Naive thymus-derived CD4-positive, alpha-beta T cell (primary cell): Measurements from ENCODE around the gene FERMT1. TPM values are rescaled to one million over a fixed set of nuclear protein-coding genes. Genes with fewer than 3 reads are reported as not detected.

ENCODE experiments used
- ATAC-seq: fragments of 150-1000 bp; cut with Tn5 transposase; 2 replicates; pipeline ENCODE4 v1.10.0; 2021; ENCODE audit warnings: mild to moderate bottlenecking, moderate library complexity
- CTCF ChIA-PET: fragments of 350-600 bp; sonication (Branson Sonifier 250); formaldehyde crosslinking; loops from one replicate; lab custom pipeline; 2021; ENCODE audit warnings: antibody characterized with exemption; lab: Charles Lee
- POLR2A ChIA-PET: fragments of 350-600 bp; sonication (Branson Sonifier 250); formaldehyde crosslinking; loops from one replicate; lab custom pipeline; 2021; ENCODE audit warnings: antibody characterized with exemption, inconsistent platforms; lab: Charles Lee
- DNase-seq, 9 donors: peaks; one replicate each; pipeline versions ENCODE4 v3.0.0 to v3.0.0-alpha.2; 2020 to 2022; ENCODE audit warnings: mixed read lengths in 1 of 9
- H3K27ac ChIP-seq: one replicate; pipeline ENCODE4 v1.7.0; 2013; ENCODE audit warnings: mild to moderate bottlenecking, low read depth, low read length, moderate library complexity
- H3K27me3 ChIP-seq, 2 donors: one replicate each; pipeline ENCODE4 v1.7.0; 2013; ENCODE audit warnings: low read length in 2 of 2, mild to moderate bottlenecking in 2 of 2, moderate library complexity in 2 of 2; ENCODE audit not compliant: control insufficient read depth in 2 of 2, insufficient read depth in 2 of 2
- H3K36me3 ChIP-seq, 3 experiments: 1 replicate in 2 of 3; 2 replicates in 1 of 3; pipeline ENCODE4 v1.7.0; 2013; ENCODE audit warnings: low read length in 3 of 3, mild to moderate bottlenecking in 3 of 3, moderate library complexity in 1 of 3; ENCODE audit not compliant: insufficient read depth in 3 of 3, control insufficient read depth in 2 of 3
- H3K4me1 ChIP-seq, 2 donors: one replicate each; pipeline ENCODE4 v1.7.0; 2013; ENCODE audit warnings: low read length in 2 of 2, mild to moderate bottlenecking in 2 of 2, moderate library complexity in 1 of 2; ENCODE audit not compliant: control insufficient read depth in 2 of 2, insufficient read depth in 2 of 2
- H3K4me3 ChIP-seq: 2 replicates; pipeline ENCODE4 v1.7.0; 2013; ENCODE audit warnings: mild to moderate bottlenecking, low read length
- H3K9me3 ChIP-seq, 3 experiments: 1 replicate in 2 of 3; 2 replicates in 1 of 3; pipeline ENCODE4 v1.7.0; 2013; ENCODE audit warnings: low read length in 3 of 3; ENCODE audit not compliant: control insufficient read depth in 2 of 3
- H3K27ac Mint-ChIP-seq, 9 donors: one replicate each; pipeline ENCODE4 v1.8.0; 2020 to 2022; ENCODE audit warnings: mixed read lengths in 9 of 9, mild to moderate bottlenecking in 8 of 9, moderate library complexity in 5 of 9, inconsistent platforms in 2 of 9
- H3K27me3 Mint-ChIP-seq, 5 donors: one replicate each; pipeline ENCODE4 v1.8.0; 2021 to 2022; ENCODE audit warnings: mixed read lengths in 5 of 5, mild to moderate bottlenecking in 1 of 5
- H3K36me3 Mint-ChIP-seq, 5 donors: one replicate each; pipeline ENCODE4 v1.8.0; 2020 to 2022; ENCODE audit warnings: mixed read lengths in 5 of 5, mild to moderate bottlenecking in 3 of 5, inconsistent platforms in 1 of 5
- H3K4me1 Mint-ChIP-seq, 7 donors: one replicate each; pipeline ENCODE4 v1.8.0; 2020 to 2022; ENCODE audit warnings: mixed read lengths in 7 of 7, mild to moderate bottlenecking in 3 of 7, inconsistent platforms in 1 of 7
- H3K4me3 Mint-ChIP-seq, 10 donors: one replicate each; pipeline ENCODE4 v1.8.0; 2020 to 2022; ENCODE audit warnings: mild to moderate bottlenecking in 10 of 10, mixed read lengths in 10 of 10, moderate library complexity in 6 of 10, inconsistent platforms in 2 of 10
- H3K9me3 Mint-ChIP-seq, 11 donors: one replicate each; pipeline ENCODE4 v1.8.0; 2020 to 2022; ENCODE audit warnings: mixed read lengths in 11 of 11, mild to moderate bottlenecking in 4 of 11, inconsistent platforms in 1 of 11, moderate library complexity in 1 of 11
- intact Hi-C, 2 donors: fragments of 100-400 bp; cut with micrococcal nuclease; formaldehyde crosslinking; loops; one replicate each; pipeline ENCODE4 v1.15.1; 2023
- polyA plus RNA-seq, 2 donors: library from polyadenylated mRNA; unstranded; fragments of 300-500 nt; fragmentation: Illumina TruSeq; gene quantifications; one replicate each; pipeline ENCODE4 v1.2.3, GENCODE V29; 2021
- total RNA-seq, 6 experiments: library from RNA in 5 of 6; stranded (reverse) in 5 of 6; gene quantifications; 1 replicate in 5 of 6; 2 replicates in 1 of 6; pipeline ENCODE4 v1.2.3 and lab custom pipeline; 2021 to 2026

Gene FERMT1
- total and polyA plus RNA-seq, 7 experiments from 2014 or later, result 0.17 TPM; not detected in 6

DNA sequence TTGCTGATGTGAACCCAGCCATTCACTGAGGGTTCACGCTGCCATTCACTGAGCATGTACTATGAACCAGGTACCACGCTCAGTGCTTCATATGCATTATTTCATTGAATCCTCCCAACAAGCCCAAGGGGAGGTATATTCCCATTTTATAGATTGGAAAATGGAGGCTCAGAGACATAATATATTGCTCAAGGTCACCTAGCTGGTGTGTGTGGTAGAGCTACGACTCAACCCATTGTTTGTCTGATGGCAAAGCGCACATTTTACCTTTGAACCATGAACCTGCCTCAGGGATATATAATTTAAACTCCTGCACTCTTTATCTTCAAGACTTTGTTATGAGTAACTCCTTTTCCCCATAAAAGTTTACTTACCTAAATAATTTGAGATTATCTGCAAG lies 28.3 kb downstream of the FERMT1 start:
- Mint-ChIP-seq H3K4me1 (peaks cover 0 to 2% (median 0%) of the 10 kb centered on the region in 7 donors), H3K9me3 (no peaks in the 10 kb centered on the region), H3K36me3 (no peaks in the 10 kb centered on the region), H3K4me3 (no peak overlapping the region), H3K27ac (no peak overlapping the region), H3K27me3 (peaks cover 10 to 44% (median 12%) of the 10 kb centered on the region in 5 donors)
- intact Hi-C loops, result no loop called here
- H3K27ac ChIP-seq, result no peak overlapping the region
- no peak for ATAC-seq
- no peaks in the 10 kb centered on the region for H3K36me3 ChIP-seq
- no peak for DNase-seq
- H3K4me3 ChIP-seq, result no peak overlapping the region
- no peaks in the 10 kb centered on the region for H3K4me1 ChIP-seq
- ChIA-PET POLR2A (no interaction called here), CTCF (no interaction called here)
- H3K27me3 ChIP-seq, result no peaks in the 10 kb centered on the region
- H3K9me3 ChIP-seq, result no peaks in the 10 kb centered on the region

DNA sequence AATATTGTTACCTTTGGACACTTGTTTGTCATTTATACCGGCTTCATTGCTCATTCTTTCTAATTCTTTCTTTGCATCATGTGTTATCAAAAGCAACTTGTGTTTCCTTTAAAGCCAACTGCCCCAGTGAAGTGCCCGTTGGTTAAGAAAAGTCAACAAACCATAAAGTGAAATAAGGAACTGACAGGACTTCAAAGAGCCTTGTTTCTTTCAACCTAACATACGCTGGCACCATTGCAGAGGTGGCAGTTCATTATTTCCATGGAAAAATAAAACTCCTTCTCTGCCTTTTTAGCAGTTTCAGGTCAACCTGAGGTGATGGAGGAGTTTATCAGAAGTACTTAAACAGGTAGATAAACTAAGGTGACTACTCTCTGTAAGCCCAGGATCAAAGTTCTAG lies 28.8 kb downstream of the FERMT1 start:
- Histone ChIP-seq H3K27me3 (no peaks in the 10 kb centered on the region), H3K9me3 (no peaks in the 10 kb centered on the region), H3K27ac (no peak overlapping the region), H3K36me3 (no peaks in the 10 kb centered on the region), H3K4me3 (no peak overlapping the region), H3K4me1 (no peaks in the 10 kb centered on the region)
- peaks cover 0 to 2% (median 0%) of the 10 kb centered on the region in 7 donors for H3K4me1 Mint-ChIP-seq
- no peak overlapping the region for H3K27ac Mint-ChIP-seq
- POLR2A ChIA-PET, result no interaction called here
- intact Hi-C loops, result no loop called here
- no peak overlapping the region for H3K4me3 Mint-ChIP-seq
- no peak for DNase-seq
- CTCF ChIA-PET, result no interaction called here
- no peaks in the 10 kb centered on the region for H3K9me3 Mint-ChIP-seq
- peaks cover 10 to 49% (median 15%) of the 10 kb centered on the region in 5 donors for H3K27me3 Mint-ChIP-seq
- ATAC-seq, result no peak
- H3K36me3 Mint-ChIP-seq, result no peaks in the 10 kb centered on the region

DNA sequence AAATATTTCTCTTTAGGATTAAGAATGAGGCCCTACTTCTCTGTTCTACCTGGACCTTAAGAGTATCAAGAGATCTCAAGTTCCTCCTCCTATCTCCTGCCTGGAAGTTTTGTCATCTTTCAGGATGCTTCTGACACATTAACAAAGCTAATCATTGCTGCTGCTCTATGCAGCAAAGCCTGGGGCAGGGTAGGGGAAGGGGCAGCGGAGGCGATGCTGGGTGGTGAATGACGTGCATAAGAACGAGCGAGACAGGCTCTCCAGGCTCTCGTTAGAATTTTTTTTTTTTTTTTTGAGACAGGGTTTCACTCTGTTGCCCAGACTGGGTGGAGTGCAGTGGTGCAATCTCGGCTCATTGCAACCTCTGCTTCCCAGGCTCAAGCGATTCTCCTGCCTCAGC lies 31.2 kb downstream of the FERMT1 start:
- intact Hi-C loops, result no loop called here
- ChIA-PET CTCF (no interaction called here), POLR2A (no interaction called here)
- ATAC-seq (no peak), DNase-seq (no peak)
- H3K36me3 Mint-ChIP-seq, result no peaks in the 10 kb centered on the region
- Histone ChIP-seq H3K9me3 (no peaks in the 10 kb centered on the region), H3K27me3 (no peaks in the 10 kb centered on the region), H3K4me3 (no peak overlapping the region), H3K27ac (no peak overlapping the region), H3K36me3 (no peaks in the 10 kb centered on the region), H3K4me1 (no peaks in the 10 kb centered on the region)
- H3K9me3 Mint-ChIP-seq, result peaks cover 0 to 2% (median 0%) of the 10 kb centered on the region in 11 donors
- H3K27ac Mint-ChIP-seq, result no peak overlapping the region
- H3K4me3 Mint-ChIP-seq, result no peak overlapping the region
- H3K4me1 Mint-ChIP-seq, result peaks cover 0 to 2% (median 0%) of the 10 kb centered on the region in 7 donors
- H3K27me3 Mint-ChIP-seq, result peaks cover 10 to 42% (median 11%) of the 10 kb centered on the region in 5 donors

DNA sequence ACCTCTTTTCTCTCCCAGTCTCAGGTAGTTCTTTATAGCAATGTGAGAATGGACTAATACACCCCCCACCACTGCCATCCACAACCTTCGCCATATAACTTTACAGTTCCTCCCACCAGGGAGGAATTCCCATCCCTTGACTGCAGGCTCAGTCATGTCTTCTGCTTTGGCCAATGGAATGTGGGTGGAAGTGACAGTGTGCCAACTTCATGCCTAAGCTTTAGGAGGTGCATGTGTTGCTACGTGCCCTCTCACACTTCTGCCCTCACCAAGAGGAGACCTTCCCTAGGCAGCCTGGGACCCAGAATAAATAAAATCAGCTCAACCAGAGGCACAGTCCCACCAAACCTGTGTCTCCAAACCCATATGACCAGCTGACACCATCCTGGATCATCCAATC lies 36.0 kb downstream of the FERMT1 start:
- ATAC-seq (no peak), DNase-seq (no peak)
- Mint-ChIP-seq H3K4me3 (no peak overlapping the region), H3K36me3 (no peaks in the 10 kb centered on the region), H3K9me3 (peaks cover 0 to 6% (median 0%) of the 10 kb centered on the region in 11 donors), H3K27ac (no peak overlapping the region), H3K27me3 (peaks cover 2 to 23% (median 11%) of the 10 kb centered on the region in 5 donors), H3K4me1 (no peaks in the 10 kb centered on the region)
- ChIA-PET CTCF (no interaction called here), POLR2A (no interaction called here)
- H3K36me3 ChIP-seq, result no peaks in the 10 kb centered on the region
- no peaks in the 10 kb centered on the region for H3K9me3 ChIP-seq
- H3K4me3 ChIP-seq, result no peak overlapping the region
- no peak overlapping the region for H3K27ac ChIP-seq
- intact Hi-C loops, result no loop called here
- H3K27me3 ChIP-seq, result no peaks in the 10 kb centered on the region
- H3K4me1 ChIP-seq, result no peaks in the 10 kb centered on the region

DNA sequence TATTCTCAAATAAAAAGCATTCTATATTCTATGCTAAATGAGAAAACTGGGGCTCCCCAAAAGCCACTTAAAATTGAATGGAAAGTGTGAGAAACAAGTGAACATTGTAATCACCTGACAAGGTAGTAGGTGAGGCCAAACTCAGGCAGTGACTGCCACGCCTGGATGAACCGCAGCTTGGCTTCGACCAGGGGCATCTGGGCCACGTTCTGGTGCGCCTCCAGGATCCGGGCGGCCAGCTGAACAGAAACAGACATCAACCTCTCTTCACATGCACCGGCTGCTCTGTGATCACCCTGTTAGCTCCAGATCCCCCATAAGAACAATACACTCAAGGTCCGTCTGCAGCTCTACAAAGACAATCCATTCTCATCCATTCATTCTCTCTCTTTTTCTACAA lies 38.9 kb downstream of the FERMT1 start:
- H3K9me3 ChIP-seq, result no peaks in the 10 kb centered on the region
- DNase-seq (no peak), ATAC-seq (no peak)
- ChIA-PET CTCF (interaction anchor here (1.4 kb wide), 1 partner anchor 554 kb away, joined by 3 read pairs; no protein-coding TSS in a partner anchor), POLR2A (no interaction called here)
- no peaks in the 10 kb centered on the region for H3K4me1 Mint-ChIP-seq
- H3K27ac ChIP-seq, result no peak overlapping the region
- H3K27ac Mint-ChIP-seq, result no peak overlapping the region
- H3K27me3 ChIP-seq, result no peaks in the 10 kb centered on the region
- H3K36me3 Mint-ChIP-seq, result no peaks in the 10 kb centered on the region
- no peak overlapping the region for H3K4me3 ChIP-seq
- H3K9me3 Mint-ChIP-seq, result peaks cover 0 to 6% (median 0%) of the 10 kb centered on the region in 11 donors
- no peak overlapping the region for H3K4me3 Mint-ChIP-seq
- H3K4me1 ChIP-seq, result no peaks in the 10 kb centered on the region
- H3K36me3 ChIP-seq, result no peaks in the 10 kb centered on the region
- intact Hi-C loops, result no loop called here
- H3K27me3 Mint-ChIP-seq, result peaks cover 0 to 13% (median 5%) of the 10 kb centered on the region in 5 donors

DNA sequence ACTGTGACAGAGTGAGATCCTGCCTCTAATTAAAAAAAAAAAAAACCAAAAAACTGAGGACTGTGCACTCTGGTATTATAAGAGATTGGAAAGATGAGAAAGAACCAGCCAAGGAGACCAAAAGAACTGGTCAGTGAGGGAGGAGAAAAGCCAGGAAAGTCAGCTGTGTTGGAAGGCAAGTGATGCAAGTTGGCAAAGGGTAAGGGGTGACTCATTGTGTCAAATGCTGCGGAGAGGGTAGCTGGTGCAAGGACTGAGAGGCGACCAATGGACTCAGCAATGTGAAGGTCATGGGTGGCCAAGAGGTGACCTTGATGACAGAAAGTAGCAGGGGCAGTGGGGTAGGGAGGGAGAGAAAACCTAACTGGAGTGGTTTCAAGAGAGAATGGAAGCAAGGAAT lies 41.6 kb downstream of the FERMT1 start:
- POLR2A ChIA-PET, result interaction anchor here (0.6 kb wide), 1 partner anchor 430 kb away, joined by 4 read pairs; no protein-coding TSS in a partner anchor

DNA sequence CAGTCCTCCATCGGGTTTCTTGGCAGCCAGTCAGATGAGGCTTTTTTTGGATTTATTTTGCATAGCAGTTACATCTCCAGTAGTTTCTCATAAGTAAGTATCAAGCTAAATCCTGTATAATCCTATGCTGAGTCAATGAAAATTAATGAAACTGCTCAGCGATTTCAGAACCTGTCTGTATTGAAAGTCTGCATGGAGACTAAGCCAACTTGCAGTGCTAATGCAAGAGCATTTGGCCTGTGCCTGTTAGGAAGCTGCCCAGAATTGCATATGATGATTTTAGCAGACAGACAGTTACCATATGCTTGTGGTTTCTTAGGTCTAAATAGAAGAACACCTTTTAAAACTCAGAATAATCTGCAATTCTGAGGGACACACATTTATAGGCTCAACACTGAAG lies 43.8 kb downstream of the FERMT1 start:
- Histone ChIP-seq H3K27ac (no peak overlapping the region), H3K27me3 (no peaks in the 10 kb centered on the region), H3K36me3 (no peaks in the 10 kb centered on the region), H3K4me1 (no peaks in the 10 kb centered on the region), H3K9me3 (no peaks in the 10 kb centered on the region), H3K4me3 (no peak overlapping the region)
- ATAC-seq (no peak), DNase-seq (no peak)
- POLR2A ChIA-PET, result no interaction called here
- Mint-ChIP-seq H3K4me1 (peaks cover 0 to 5% (median 2%) of the 10 kb centered on the region in 7 donors), H3K9me3 (no peaks in the 10 kb centered on the region), H3K27me3 (peaks cover 0 to 8% (median 5%) of the 10 kb centered on the region in 5 donors), H3K27ac (no peak overlapping the region), H3K4me3 (no peak overlapping the region), H3K36me3 (no peaks in the 10 kb centered on the region)
- intact Hi-C loops, result loop anchor here in 1 of 2 donors (10.0 kb wide), 2 partner anchors 124 to 294 kb away; partner anchors contain the start of genes MCM8 and TRMT6
- CTCF ChIA-PET, result interaction anchor here (0.6 to 7.3 kb wide), 4 partner anchors 150 to 557 kb away, joined by 4 to 59 read pairs (median 7); no protein-coding TSS in a partner anchor

More for the DNA sequence above, 41.6 kb downstream of the FERMT1 start:
- CTCF ChIA-PET, result interaction anchor here (1.0 kb wide), 1 partner anchor 551 kb away, joined by 3 read pairs; no protein-coding TSS in a partner anchor
- no peaks in the 10 kb centered on the region for H3K4me1 ChIP-seq
- H3K36me3 Mint-ChIP-seq, result no peaks in the 10 kb centered on the region
- intact Hi-C loops, result no loop called here
- no peaks in the 10 kb centered on the region for H3K4me1 Mint-ChIP-seq
- no peak overlapping the region for H3K4me3 ChIP-seq
- DNase-seq, result no peak
- H3K27me3 Mint-ChIP-seq, result peaks cover 0 to 8% (median 5%) of the 10 kb centered on the region in 5 donors
- no peak overlapping the region for H3K27ac ChIP-seq
- H3K27me3 ChIP-seq, result no peaks in the 10 kb centered on the region
- no peaks in the 10 kb centered on the region for H3K36me3 ChIP-seq
- H3K27ac Mint-ChIP-seq, result peak overlapping the region in 1 of 9 donors; percentile 36
- H3K9me3 ChIP-seq, result no peaks in the 10 kb centered on the region
- H3K9me3 Mint-ChIP-seq, result peaks cover 0 to 2% (median 0%) of the 10 kb centered on the region in 11 donors
- H3K4me3 Mint-ChIP-seq, result no peak overlapping the region
- ATAC-seq, result no peak
